Aorta (tissue), 5 donors: ENCODE data around the gene CAPRIN1. TPM values are rescaled to one million over a fixed set of nuclear protein-coding genes. Genes with fewer than 3 reads are reported as not detected.
"Not testable (repeated sequence)": the region's sequence is repeated elsewhere in the genome, so short reads cannot be mapped to it uniquely, and the experiment has no call there.

Experiments
- ATAC-seq: fragments of 200-7000 bp; cut with Tn5 transposase; one replicate; pipeline ENCODE4 v1.9.1; 2022; ENCODE audit warnings: moderate library complexity; ENCODE audit not compliant: low FRiP score
- DNase-seq, 2 donors: peaks; one replicate each; pipeline ENCODE4 v3.0.0-alpha.2; 2020
- H3K27ac ChIP-seq, 2 donors: one replicate each; pipeline ENCODE4 v1.5.1; 2013; ENCODE audit warnings: low read length in 2 of 2, mild to moderate bottlenecking in 2 of 2, moderate library complexity in 2 of 2, control low read depth in 1 of 2, inconsistent platforms in 1 of 2, low read depth in 1 of 2
- H3K27me3 ChIP-seq, 2 donors: one replicate each; pipeline ENCODE4 v1.6.1; 2013; ENCODE audit warnings: control low read depth in 1 of 2, low read length in 1 of 2, mild to moderate bottlenecking in 1 of 2, moderate library complexity in 1 of 2; ENCODE audit not compliant: insufficient read depth in 2 of 2, control insufficient read depth in 1 of 2
- H3K36me3 ChIP-seq, 2 donors: one replicate each; pipeline ENCODE4 v1.6.1; 2013; ENCODE audit warnings: control low read depth in 1 of 2, low read length in 1 of 2, mild to moderate bottlenecking in 1 of 2; ENCODE audit not compliant: insufficient read depth in 2 of 2, control insufficient read depth in 1 of 2
- H3K4me1 ChIP-seq, 2 donors: one replicate each; pipeline ENCODE4 v1.6.1; 2013; ENCODE audit warnings: low read length in 2 of 2, control low read depth in 1 of 2, mild to moderate bottlenecking in 1 of 2, moderate library complexity in 1 of 2; ENCODE audit not compliant: insufficient read depth in 2 of 2, control insufficient read depth in 1 of 2
- H3K4me3 ChIP-seq, 2 donors: one replicate each; pipeline ENCODE4 v1.5.1; 2013; ENCODE audit warnings: low read length in 2 of 2, control low read depth in 1 of 2, mild to moderate bottlenecking in 1 of 2
- H3K9me3 ChIP-seq: one replicate; pipeline ENCODE4 v1.6.1; 2013; ENCODE audit warnings: mild to moderate bottlenecking, low read length; ENCODE audit not compliant: control insufficient read depth
- WGBS, 2 donors: extraction: QIAGEN DNeasy Blood & Tissue Kit; methylation state at CpG; one replicate each; pipeline ENCODE4 v1.1.7; 2013; 5-methylcytosine and 5-hydroxymethylcytosine counted together
- intact Hi-C, 2 donors: fragments of 100-400 bp; cut with DNase I; formaldehyde crosslinking; loops; one replicate each; pipeline versions ENCODE4 v1.14.2 to v1.15.0; 2022
- polyA plus RNA-seq, 2 donors: library from polyadenylated mRNA; stranded (reverse); fragments of 200-250 nt; gene quantifications; one replicate each; pipeline ENCODE4 v1.2.3, GENCODE V29; 2013
- total RNA-seq, 2 donors: library from RNA; stranded (reverse); fragmentation: NEBNext Ultra II Directional; extraction: Animal tissue kit (Norgen Biotek cat#: 25700); gene quantifications; one replicate each; pipeline ENCODE4 v1.2.1, GENCODE V29; 2021
- donor health status: healthy with polysubstance abuse.
- donor health status: Bipolar disorder and iron deficiency.
- donor health status: DM: no; HTN: no; CAD: no.
- donor health status: DM: no; HTN: no; CAD: no.
- donor health status: DM: yes; HTN: yes; CAD: no.

CAPRIN1 gene
- total and polyA plus RNA-seq, 4 donors, result 58.0 to 147 (median 90.8) TPM

GRCh38 chr11:34094900-34095299, 43.4 kb downstream of the CAPRIN1 start:
- H3K9me3 ChIP-seq, H3K4me3 ChIP-seq, H3K27ac ChIP-seq, intact Hi-C loops, DNase-seq, H3K4me1 ChIP-seq, H3K27me3 ChIP-seq, ATAC-seq: not testable (repeated sequence)
- peaks cover 9 to 12% of the 10 kb centered on the region in 2 donors for H3K36me3 ChIP-seq
- WGBS, 2 donors, result 97 to 99% methylated on average over 2 of the region's 2 CpGs

DNA sequence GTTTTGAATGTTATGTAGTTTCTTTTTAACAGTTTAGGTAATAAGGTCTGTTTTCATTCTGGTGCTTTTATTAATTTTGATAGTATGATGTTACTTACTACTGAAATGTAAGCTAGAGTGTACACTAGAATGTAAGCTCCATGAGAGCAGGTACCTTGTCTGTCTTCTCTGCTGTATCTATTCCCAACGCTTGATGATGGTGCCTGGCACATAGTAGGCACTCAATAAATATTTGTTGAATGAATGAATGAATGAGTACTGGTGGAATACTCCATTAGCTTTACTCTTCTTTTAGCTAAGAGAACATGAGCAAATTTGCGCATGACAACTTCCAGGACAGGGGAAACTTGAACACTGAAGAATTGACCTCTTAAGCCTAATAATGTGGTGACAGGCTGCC, 47.3 kb downstream of the CAPRIN1 start:
- no peak overlapping the region for H3K27ac ChIP-seq
- DNase-seq (no peak), ATAC-seq (no peak)
- H3K9me3 ChIP-seq, result no peaks in the 10 kb centered on the region
- peaks cover 3 to 4% of the 10 kb centered on the region in 2 donors for H3K36me3 ChIP-seq
- 92 to 94% methylated on average over 2 of the region's 2 CpGs for WGBS, 2 donors
- no peaks in the 10 kb centered on the region for H3K27me3 ChIP-seq
- no peaks in the 10 kb centered on the region for H3K4me1 ChIP-seq
- intact Hi-C loops, result no loop called here
- no peak overlapping the region for H3K4me3 ChIP-seq

DNA sequence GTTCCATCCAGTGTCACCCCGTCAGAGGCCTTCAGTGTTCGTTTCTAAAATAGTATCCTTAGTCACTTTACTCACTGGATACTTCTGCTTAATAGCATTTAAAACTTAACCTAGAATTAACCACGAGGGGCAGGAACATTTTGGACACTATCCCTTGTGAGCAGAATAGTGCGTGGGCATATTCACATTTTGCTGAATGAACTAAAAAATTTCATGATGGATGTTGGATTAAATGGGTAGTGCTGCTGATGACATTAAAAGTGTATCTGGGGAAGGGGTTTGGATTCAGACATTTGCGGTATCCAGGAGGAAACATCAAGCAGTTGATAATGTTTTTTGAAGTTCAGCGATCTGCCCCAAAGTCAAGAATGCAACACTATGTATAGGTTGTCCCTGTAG, 53.1 kb downstream of the CAPRIN1 start:
- 6 to 8% methylated on average over 6 of the region's 6 CpGs for WGBS, 2 donors
- intact Hi-C loops, result loop anchor here (2.0 to 10.0 kb wide), 4 partner anchors 54 to 254 kb away; partner anchors contain the start of genes ABTB2 (in 1 of the 2) and CAPRIN1 (in 1 of the 2)
- peak overlapping the region; percentile 59 to 62 for H3K27ac ChIP-seq
- DNase-seq (no peak), ATAC-seq (no peak)
- no peaks in the 10 kb centered on the region for H3K9me3 ChIP-seq
- H3K27me3 ChIP-seq, result no peaks in the 10 kb centered on the region
- H3K36me3 ChIP-seq, result peaks cover 0 to 1% of the 10 kb centered on the region in 2 donors
- peak overlapping the region; percentile 21 to 27 for H3K4me3 ChIP-seq
- H3K4me1 ChIP-seq, result no peaks in the 10 kb centered on the region

DNA sequence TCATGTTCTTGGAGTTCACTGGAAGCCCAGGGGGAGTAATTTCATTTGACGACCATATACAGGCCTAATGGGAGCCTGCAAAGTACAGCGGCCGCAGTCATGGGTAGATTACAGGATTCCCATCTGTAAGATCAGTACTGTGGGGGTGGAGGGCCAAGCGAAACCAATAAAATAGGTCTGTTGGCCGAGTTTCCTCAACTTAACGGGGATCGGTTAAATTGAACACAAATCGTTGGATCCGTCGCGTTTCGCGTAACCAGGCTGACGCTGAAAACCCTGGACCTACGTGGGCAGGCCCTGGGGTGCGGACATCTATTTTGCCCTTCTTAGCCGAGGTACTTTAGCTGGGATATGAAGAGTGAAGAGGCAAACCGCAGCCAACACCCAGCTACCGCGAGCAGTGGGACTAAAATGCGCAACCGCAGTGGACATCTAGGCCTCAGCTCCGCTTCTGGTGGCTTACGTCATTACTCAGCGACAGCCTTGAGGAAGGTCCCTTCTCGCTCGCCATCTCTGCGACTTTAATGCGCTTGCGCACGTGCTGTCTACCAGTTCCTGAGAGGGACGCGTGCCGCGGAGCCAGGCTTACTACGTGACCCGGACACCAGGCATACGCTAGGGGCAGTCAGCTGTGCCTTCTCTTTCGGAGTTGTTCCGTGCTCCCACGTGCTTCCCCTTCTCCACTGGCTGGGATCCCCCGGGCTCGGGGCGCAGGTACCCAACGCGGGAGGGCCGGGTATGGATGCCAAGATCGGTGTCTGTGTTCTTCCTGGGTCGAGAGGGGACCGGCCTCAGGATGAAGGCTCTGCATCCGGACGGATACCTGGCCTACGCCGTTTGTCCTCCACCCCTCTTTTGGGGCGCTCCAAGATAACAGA, 53.8 kb downstream of the CAPRIN1 start, which contains the start of gene NAT10:
TSS of gene NAT10 (plus strand) at position 551 of the 878 bp plus-strand sequence. CDS start 2,597 bp downstream, outside the sequence.
- H3K36me3 ChIP-seq, result peaks cover 3 to 4% of the 10 kb centered on the region in 2 donors
- no peaks in the 10 kb centered on the region for H3K27me3 ChIP-seq
- intact Hi-C loops, result loop anchor here (2.0 to 10.0 kb wide), 4 partner anchors 55 to 253 kb away; partner anchors contain the start of genes ABTB2 (in 1 of the 2) and CAPRIN1 (in 1 of the 2)
- no peaks in the 10 kb centered on the region for H3K9me3 ChIP-seq
- peak within 1 kb of the TSS; percentile 27 to 52 for H3K4me3 ChIP-seq
- WGBS, 2 donors, result 0 to 1% methylated on average over 51 to 55 of the region's 55 CpGs
- peak; percentile 97 to 98 for DNase-seq
- ATAC-seq, result peak; percentile 99
- no peaks in the 10 kb centered on the region for H3K4me1 ChIP-seq
- H3K27ac ChIP-seq, result peak within 1 kb of the TSS; percentile 59 to 62

- DNase-seq (no peak), ATAC-seq (no peak)
- peak overlapping the region in 1 of 2 donors; percentile 20 for H3K27ac ChIP-seq
- no peaks in the 10 kb centered on the region for H3K4me1 ChIP-seq
- no peaks in the 10 kb centered on the region for H3K9me3 ChIP-seq
- intact Hi-C loops, result loop anchor here (2.0 to 10.0 kb wide), 4 partner anchors 55 to 253 kb away; partner anchors contain the start of genes CAPRIN1 (in 2 of the 2) and ABTB2 (in 1 of the 2)
- peak overlapping the region; percentile 1 to 52 for H3K4me3 ChIP-seq
- H3K27me3 ChIP-seq, result no peaks in the 10 kb centered on the region
- H3K36me3 ChIP-seq, result peaks cover 3 to 4% of the 10 kb centered on the region in 2 donors
- 0 to 1% methylated on average over 17 of the region's 17 CpGs for WGBS, 2 donors
Observed at GRCh38 chr11:34105957-34106504, 54.5 kb downstream of the CAPRIN1 start.

DNA sequence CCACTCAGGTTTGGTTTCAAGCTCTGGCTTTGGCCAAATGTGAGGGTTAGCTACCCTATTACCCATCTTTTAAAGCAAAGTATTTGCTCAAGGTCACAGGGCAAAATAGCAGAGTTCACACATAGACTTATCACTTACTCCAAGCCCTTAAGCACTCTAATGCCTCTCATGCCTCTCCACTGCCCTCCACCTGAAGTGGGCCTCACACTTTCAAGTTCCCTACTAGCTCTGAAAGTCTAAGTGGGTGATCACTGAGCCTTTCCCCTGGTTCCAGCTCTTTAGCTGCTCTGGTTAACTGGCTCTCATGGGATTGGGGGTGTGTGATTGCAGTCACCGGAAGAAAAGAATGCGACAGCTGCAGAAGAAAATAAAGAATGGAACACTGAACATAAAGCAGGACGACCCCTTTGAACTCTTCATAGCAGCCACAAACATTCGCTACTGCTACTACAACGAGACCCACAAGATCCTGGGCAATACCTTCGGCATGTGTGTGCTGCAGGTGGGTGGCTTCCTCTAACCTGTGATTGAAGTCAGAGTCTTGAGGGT, 60.3 kb downstream of the CAPRIN1 start:
- H3K4me3 ChIP-seq, result no peak overlapping the region
- DNase-seq (no peak), ATAC-seq (no peak)
- H3K27ac ChIP-seq, result no peak overlapping the region
- WGBS, 2 donors, result 94% methylated on average over 6 of the region's 6 CpGs
- peaks cover 15 to 19% of the 10 kb centered on the region in 2 donors for H3K36me3 ChIP-seq
- H3K9me3 ChIP-seq, result no peaks in the 10 kb centered on the region
- no peaks in the 10 kb centered on the region for H3K27me3 ChIP-seq
- no peaks in the 10 kb centered on the region for H3K4me1 ChIP-seq
- intact Hi-C loops, result no loop called here

DNA sequence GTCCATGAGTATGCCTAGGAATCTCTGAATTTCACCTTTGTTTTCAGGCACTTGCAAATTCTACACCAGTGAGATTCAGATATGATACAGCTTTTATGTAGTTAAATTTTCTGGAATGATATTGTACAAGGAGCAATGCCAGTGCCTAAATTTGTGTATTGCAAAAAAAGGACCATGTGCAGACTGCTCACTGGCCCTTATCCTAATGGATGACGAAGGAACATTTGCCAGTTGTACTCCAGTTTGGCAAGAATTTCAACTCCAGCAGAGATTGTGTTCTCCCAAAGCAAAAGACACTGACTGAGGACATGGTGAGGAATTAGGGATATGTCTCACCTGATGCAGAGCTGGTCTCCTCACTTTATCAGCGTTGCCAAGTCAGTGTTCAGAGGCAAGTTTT, 62.5 kb downstream of the CAPRIN1 start:
- no peak for ATAC-seq
- DNase-seq, result no peak
- Histone ChIP-seq H3K36me3 (peaks cover 15 to 29% of the 10 kb centered on the region in 2 donors), H3K4me3 (no peak overlapping the region), H3K27ac (no peak overlapping the region), H3K9me3 (no peaks in the 10 kb centered on the region), H3K27me3 (no peaks in the 10 kb centered on the region), H3K4me1 (no peaks in the 10 kb centered on the region)
- 70 to 73% methylated on average over 2 of the region's 2 CpGs for WGBS, 2 donors
- intact Hi-C loops, result no loop called here

- H3K4me1 ChIP-seq, result no peaks in the 10 kb centered on the region
- intact Hi-C loops, result no loop called here
- WGBS, 2 donors, result 83% methylated on average over 5 of the region's 5 CpGs
- DNase-seq, result no peak
- H3K9me3 ChIP-seq, result no peaks in the 10 kb centered on the region
- ATAC-seq, result no peak
- H3K27me3 ChIP-seq, result no peaks in the 10 kb centered on the region
- no peak overlapping the region for H3K27ac ChIP-seq
- no peak overlapping the region for H3K4me3 ChIP-seq
- peaks cover 15 to 31% of the 10 kb centered on the region in 2 donors for H3K36me3 ChIP-seq
Observed at GRCh38 chr11:34114471-34114870, 62.9 kb downstream of the CAPRIN1 start.
